ENCODE results near the gene HYAL3. TPM values are rescaled to one million over a fixed set of nuclear protein-coding genes. Genes with fewer than 3 reads are reported as not detected.
A peak's percentile ranks its signal among the peaks of the same experiment; 100 is the strongest.

The HYAL3 gene
- total RNA-seq, 6 donors from 2014 or later = 0.33 to 5.7 (median 3.1) TPM

DNA sequence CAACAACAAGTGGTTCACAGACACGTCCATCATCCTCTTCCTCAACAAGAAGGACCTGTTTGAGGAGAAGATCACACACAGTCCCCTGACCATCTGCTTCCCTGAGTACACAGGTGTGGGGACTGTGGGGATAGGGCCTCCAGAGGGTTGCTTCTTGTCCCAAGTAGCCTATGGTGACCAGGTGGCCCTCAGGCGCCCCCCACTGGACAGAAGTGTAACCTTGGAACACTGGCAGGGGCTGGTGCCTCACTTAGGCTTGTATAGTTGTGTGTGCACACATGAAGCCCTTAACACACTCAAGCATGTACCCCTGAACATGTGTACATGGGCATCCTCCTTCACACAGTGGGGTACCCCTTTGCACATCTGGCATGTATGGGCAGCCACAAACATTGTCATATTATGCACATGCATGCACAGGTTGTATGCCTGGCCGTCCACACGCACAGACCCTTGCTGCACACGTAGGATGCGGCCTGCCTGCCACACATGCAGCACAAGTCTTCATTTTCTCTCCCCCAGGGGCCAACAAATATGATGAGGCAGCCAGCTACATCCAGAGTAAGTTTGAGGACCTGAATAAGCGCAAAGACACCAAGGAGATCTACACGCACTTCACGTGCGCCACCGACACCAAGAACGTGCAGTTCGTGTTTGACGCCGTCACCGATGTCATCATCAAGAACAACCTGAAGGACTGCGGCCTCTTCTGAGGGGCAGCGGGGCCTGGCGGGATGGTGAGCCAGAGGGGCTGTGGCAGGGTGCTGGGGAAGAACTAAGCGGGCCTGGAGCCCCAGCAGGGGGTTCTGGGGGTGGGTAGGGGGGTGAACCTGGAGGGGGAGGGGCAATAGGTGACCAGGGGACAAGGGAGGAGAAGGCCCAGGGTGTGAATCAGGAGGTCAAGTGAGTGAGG is 42.0 kb downstream of the HYAL3 start:
- no peak for ATAC-seq (ENCODE audit: low FRiP score in 2 of 2)
- Histone ChIP-seq H3K27ac (peak overlapping the region; percentile 94 to 98 (median 96)), H3K27me3 (no peaks in the 10 kb centered on the region), H3K4me1 (peaks cover 71 to 95% (median 91%) of the 10 kb centered on the region in 4 donors), H3K4me3 (no peak overlapping the region), H3K9me3 (peaks cover 0 to 7% (median 0%) of the 10 kb centered on the region in 4 donors), H3K36me3 (peaks cover 19 to 69% (median 59%) of the 10 kb centered on the region in 4 donors)
- 89% methylated on average over 17 to 20 of the region's 20 CpGs for WGBS, 2 donors
- TF ChIP-seq, protein P1, sequence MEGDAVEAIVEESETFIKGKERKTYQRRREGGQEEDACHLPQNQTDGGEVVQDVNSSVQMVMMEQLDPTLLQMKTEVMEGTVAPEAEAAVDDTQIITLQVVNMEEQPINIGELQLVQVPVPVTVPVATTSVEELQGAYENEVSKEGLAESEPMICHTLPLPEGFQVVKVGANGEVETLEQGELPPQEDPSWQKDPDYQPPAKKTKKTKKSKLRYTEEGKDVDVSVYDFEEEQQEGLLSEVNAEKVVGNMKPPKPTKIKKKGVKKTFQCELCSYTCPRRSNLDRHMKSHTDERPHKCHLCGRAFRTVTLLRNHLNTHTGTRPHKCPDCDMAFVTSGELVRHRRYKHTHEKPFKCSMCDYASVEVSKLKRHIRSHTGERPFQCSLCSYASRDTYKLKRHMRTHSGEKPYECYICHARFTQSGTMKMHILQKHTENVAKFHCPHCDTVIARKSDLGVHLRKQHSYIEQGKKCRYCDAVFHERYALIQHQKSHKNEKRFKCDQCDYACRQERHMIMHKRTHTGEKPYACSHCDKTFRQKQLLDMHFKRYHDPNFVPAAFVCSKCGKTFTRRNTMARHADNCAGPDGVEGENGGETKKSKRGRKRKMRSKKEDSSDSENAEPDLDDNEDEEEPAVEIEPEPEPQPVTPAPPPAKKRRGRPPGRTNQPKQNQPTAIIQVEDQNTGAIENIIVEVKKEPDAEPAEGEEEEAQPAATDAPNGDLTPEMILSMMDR (IDR thresholded peaks at IDR 0.05) = peak in 5 of 6 experiments; percentile 30 to 51 (median 42)
- TF ChIP-seq EP300 (IDR thresholded peaks at IDR 0.05) = no peak
- no peak for TF ChIP-seq POLR2A (IDR thresholded peaks at IDR 0.05)
- no peak for TF ChIP-seq POLR2AphosphoS5 (IDR thresholded peaks at IDR 0.05)
- no peak for DNase-seq

DNA sequence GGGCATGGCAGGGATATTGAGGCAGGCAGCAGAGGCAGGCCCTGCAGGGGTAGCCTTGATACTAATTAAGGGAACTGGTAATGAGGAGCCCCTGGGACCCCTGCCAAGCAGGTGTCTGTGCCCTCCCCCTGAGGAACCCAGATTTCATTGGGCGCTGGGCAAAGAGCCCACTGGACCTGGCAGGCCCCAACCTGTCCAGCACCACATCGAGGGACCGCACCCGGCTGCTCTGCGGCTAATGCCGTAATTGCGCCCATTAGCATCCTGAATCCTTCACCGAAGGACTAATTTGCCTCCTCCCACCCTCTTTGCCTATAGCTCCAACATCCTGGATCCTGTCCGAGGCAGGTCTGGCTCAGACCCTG is 44.0 kb downstream of the HYAL3 start:
- H3K4me3 ChIP-seq = no peak overlapping the region
- H3K36me3 ChIP-seq = peaks cover 19 to 84% (median 66%) of the 10 kb centered on the region in 4 donors
- DNase-seq (no peak), ATAC-seq (ENCODE audit: low FRiP score in 2 of 2) (no peak)
- H3K9me3 ChIP-seq = peaks cover 0 to 7% (median 0%) of the 10 kb centered on the region in 4 donors
- peak overlapping the region; percentile 91 to 98 (median 95) for H3K27ac ChIP-seq
- H3K4me1 ChIP-seq = peaks cover 73 to 98% (median 94%) of the 10 kb centered on the region in 4 donors
- WGBS, 2 donors = 75 to 89% methylated on average over 9 of the region's 9 CpGs
- no peak for TF ChIP-seq EP300 (IDR thresholded peaks at IDR 0.05)
- no peak for TF ChIP-seq POLR2A (IDR thresholded peaks at IDR 0.05)
- no peak for TF ChIP-seq POLR2AphosphoS5 (IDR thresholded peaks at IDR 0.05)
- TF ChIP-seq, protein P1 (IDR thresholded peaks at IDR 0.05) = no peak
- H3K27me3 ChIP-seq = no peaks in the 10 kb centered on the region

DNA sequence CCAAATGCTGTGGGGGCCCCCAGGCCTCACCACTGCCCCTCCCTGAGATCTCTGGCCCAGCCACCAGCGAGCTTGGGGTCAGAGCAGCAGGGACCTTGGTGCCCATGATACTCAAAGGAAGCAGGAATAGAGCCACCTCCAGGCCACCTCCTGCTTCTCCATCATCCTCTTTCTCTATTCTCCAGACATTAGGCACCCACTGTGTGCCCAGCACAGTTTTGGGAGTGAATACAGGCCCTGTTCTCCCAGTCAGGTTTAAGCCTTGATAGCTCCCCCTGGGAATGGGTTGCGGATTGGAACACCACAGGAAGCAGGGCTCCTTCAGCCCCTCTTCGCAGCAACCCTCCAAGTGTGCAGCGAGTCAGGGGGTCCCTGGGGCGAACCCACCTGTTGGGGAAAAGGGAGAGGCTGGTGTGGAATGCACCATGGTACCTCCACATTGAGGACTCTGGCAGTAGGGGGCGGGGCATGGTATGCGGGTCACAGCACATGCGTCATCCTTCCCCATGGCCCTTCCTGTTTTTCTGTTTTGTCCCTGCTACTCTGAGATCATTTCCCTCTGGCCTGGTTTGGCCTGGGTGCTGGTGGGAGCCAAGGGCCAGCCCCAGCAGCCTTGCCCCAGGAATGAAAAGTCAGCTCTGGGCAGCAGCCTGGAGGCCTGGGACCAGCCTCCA is 44.5 kb downstream of the HYAL3 start:
- TF ChIP-seq POLR2A (IDR thresholded peaks at IDR 0.05) (peak in 1 of 4 donors; percentile 53), EP300 (IDR thresholded peaks at IDR 0.05) (peak; percentile 35 to 93 (median 75)), POLR2AphosphoS5 (IDR thresholded peaks at IDR 0.05) (peak; percentile 84 to 92)
- TF ChIP-seq, protein P1 (IDR thresholded peaks at IDR 0.05) = no peak
- Histone ChIP-seq H3K9me3 (peaks cover 0 to 7% (median 0%) of the 10 kb centered on the region in 4 donors), H3K4me3 (no peak overlapping the region), H3K36me3 (peaks cover 19 to 86% (median 66%) of the 10 kb centered on the region in 4 donors), H3K27me3 (no peaks in the 10 kb centered on the region), H3K4me1 (peaks cover 77 to 99% (median 96%) of the 10 kb centered on the region in 4 donors), H3K27ac (peak overlapping the region; percentile 91 to 98 (median 95))
- peak; percentile 64 to 72 for ATAC-seq (ENCODE audit: low FRiP score in 2 of 2)
- 62 to 63% methylated on average over 7 to 8 of the region's 8 CpGs for WGBS, 2 donors
- DNase-seq = peak in 1 of 2 donors; percentile 86

DNA sequence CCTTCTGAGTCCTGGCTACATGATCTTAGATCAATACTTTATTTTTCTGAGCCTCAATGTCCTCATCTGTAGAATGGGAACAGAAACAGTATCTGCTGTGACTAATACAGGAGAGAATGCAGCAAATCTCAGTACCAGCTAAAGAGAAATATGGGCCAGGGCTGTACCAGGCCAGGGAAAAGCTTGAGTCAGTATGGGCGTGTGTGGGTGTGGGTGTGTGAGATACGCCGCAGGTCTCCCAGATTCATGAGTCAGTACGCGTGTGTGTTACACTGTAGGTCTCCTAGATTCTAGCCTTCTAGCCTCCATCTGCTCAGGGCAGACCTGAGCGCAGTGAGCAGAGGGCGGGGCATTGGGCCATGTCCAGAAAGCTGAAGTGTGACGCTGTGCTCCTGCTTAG is 48.0 kb downstream of the HYAL3 start:
- peaks cover 86 to 100% (median 99%) of the 10 kb centered on the region in 4 donors for H3K4me1 ChIP-seq

More for the DNA sequence above, 48.0 kb downstream of the HYAL3 start:
- peaks cover 6 to 66% (median 37%) of the 10 kb centered on the region in 4 donors for H3K36me3 ChIP-seq
- H3K9me3 ChIP-seq = no peaks in the 10 kb centered on the region
- no peak for DNase-seq
- WGBS, 2 donors = 75 to 76% methylated on average over 8 of the region's 8 CpGs
- H3K27ac ChIP-seq = peak overlapping the region; percentile 91 to 98 (median 95)
- ATAC-seq (ENCODE audit: low FRiP score in 2 of 2) = peak in 1 of 2 donors; percentile 37
- H3K27me3 ChIP-seq = no peaks in the 10 kb centered on the region
- H3K4me3 ChIP-seq = no peak overlapping the region
- TF ChIP-seq, protein P1 (IDR thresholded peaks at IDR 0.05) = no peak
- TF ChIP-seq EP300 (IDR thresholded peaks at IDR 0.05) = no peak
- TF ChIP-seq POLR2AphosphoS5 (IDR thresholded peaks at IDR 0.05) = no peak
- no peak for TF ChIP-seq POLR2A (IDR thresholded peaks at IDR 0.05)

Data from upper lobe of left lung (tissue), 6 donors.